ENCODE measurements around the gene RERE. TPM values are rescaled to one million over a fixed set of nuclear protein-coding genes. Genes with fewer than 3 reads are reported as not detected.

Gene RERE
- total RNA-seq, 1 experiment from 2014 or later: 217 TPM

GRCh38 chr1:8337776-8338525, 479.5 kb downstream of the RERE start:
- CTCF ChIA-PET: no interaction called here
- no peak for ATAC-seq
- no peaks in the 10 kb centered on the region for H3K9me3 ChIP-seq (ENCODE audit: control insufficient read depth, insufficient read depth, low read depth, low read length)
- no peak for TF ChIP-seq POLR2AphosphoS5 (IDR thresholded peaks at IDR 0.05; ENCODE audit: low read depth, low read length)
- no peak for TF ChIP-seq TCF7L2 (IDR thresholded peaks at IDR 0.05; ENCODE audit: low read depth, low read length)
- TF ChIP-seq SIN3A (IDR thresholded peaks at IDR 0.05; ENCODE audit: borderline replicate concordance, insufficient read depth, low read depth, low read length): no peak
- TF ChIP-seq REST (IDR thresholded peaks at IDR 0.05; ENCODE audit: insufficient read depth in 1 of 2, low read depth in 2 of 2, low read length in 1 of 2): no peak
- TF ChIP-seq CTCF (IDR thresholded peaks at IDR 0.05): no peak
- no peaks in the 10 kb centered on the region for H3K36me3 ChIP-seq (ENCODE audit: control insufficient read depth, insufficient read depth, low read length)
- H3K27ac ChIP-seq (ENCODE audit: low read length): no peak overlapping the region
- no peak for DNase-seq (ENCODE audit: low read depth, low spot score)
- no peaks in the 10 kb centered on the region for H3K27me3 ChIP-seq (ENCODE audit: control insufficient read depth, insufficient read depth, low read length)
- POLR2A ChIA-PET: interaction anchor here (0.7 kb wide), 1 partner anchor 400 kb away, joined by 3 read pairs; no protein-coding TSS in a partner anchor
- in situ Hi-C loops (cut with HindIII; ENCODE audit: low pct_unique_long_range_greater_than_20kb, low sequenced_read_pairs) (no loop called here), intact Hi-C loops (cut with micrococcal nuclease; ENCODE audit: unreplicated experiment) (no loop called here)
- no TSS peak for BruUV-seq (replicated peaks)
- H3K4me3 ChIP-seq (ENCODE audit: low read depth in 2 of 2, low read length in 2 of 2): no peak overlapping the region
- peaks cover 2% of the 10 kb centered on the region for H3K4me1 ChIP-seq (ENCODE audit: control insufficient read depth, insufficient read depth, low read length)

- DNase-seq (ENCODE audit: low read depth, low spot score) (no peak), ATAC-seq (no peak)
- no peak for TF ChIP-seq CTCF (IDR thresholded peaks at IDR 0.05)
- TF ChIP-seq REST (IDR thresholded peaks at IDR 0.05; ENCODE audit: insufficient read depth in 1 of 2, low read depth in 2 of 2, low read length in 1 of 2): no peak
- TF ChIP-seq SIN3A (IDR thresholded peaks at IDR 0.05; ENCODE audit: borderline replicate concordance, insufficient read depth, low read depth, low read length): no peak
- intact Hi-C loops (cut with micrococcal nuclease; ENCODE audit: unreplicated experiment) (no loop called here), in situ Hi-C loops (cut with HindIII; ENCODE audit: low pct_unique_long_range_greater_than_20kb, low sequenced_read_pairs) (no loop called here)
- Histone ChIP-seq H3K4me3 (ENCODE audit: low read depth in 2 of 2, low read length in 2 of 2) (no peak overlapping the region), H3K27ac (ENCODE audit: low read length) (no peak overlapping the region), H3K4me1 (ENCODE audit: control insufficient read depth, insufficient read depth, low read length) (no peaks in the 10 kb centered on the region), H3K27me3 (ENCODE audit: control insufficient read depth, insufficient read depth, low read length) (no peaks in the 10 kb centered on the region), H3K9me3 (ENCODE audit: control insufficient read depth, insufficient read depth, low read depth, low read length) (no peaks in the 10 kb centered on the region), H3K36me3 (ENCODE audit: control insufficient read depth, insufficient read depth, low read length) (no peaks in the 10 kb centered on the region)
- no TSS peak for BruUV-seq (replicated peaks)
- CTCF ChIA-PET: no interaction called here
- POLR2A ChIA-PET: no interaction called here
These were observed 482.2 kb downstream of the RERE start for GRCh38 chr1:8335246-8335645.

All from Panc1 (cell line).